SIG-M5 (cell line): ENCODE results near the gene APP.

Experiments
- DNase-seq: peaks from one replicate; lab custom pipeline; 2025; lab: John Stamatoyannopoulos, UW

Gene APP

GRCh38 chr21:25863747-25864146 lies 306.8 kb downstream of the APP start:
- no peak for DNase-seq

DNA sequence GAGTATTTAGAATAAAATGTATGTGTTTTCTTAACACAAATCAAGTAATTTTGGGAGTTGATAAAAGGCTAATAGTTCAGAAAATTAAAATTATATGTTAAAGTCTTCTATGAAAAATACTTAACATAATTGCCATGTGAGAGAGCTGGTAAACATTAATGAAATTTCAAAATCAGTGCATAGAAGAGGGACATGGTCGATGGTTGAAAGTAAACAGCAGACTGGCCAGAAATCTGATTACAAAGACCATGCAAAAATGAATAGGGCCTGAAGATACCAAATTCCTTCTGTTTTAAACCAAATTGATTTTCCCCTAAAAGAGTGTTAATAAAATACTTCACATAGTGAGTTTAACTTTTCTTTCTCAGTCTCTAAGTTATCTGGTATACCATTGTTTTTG lies 307.5 kb downstream of the APP start:
- no peak for DNase-seq

- no peak for DNase-seq
Measured at GRCh38 chr21:25862596-25862995, 308.0 kb downstream of the APP start.

- DNase-seq: no peak
Measured at GRCh38 chr21:25862112-25862511, 308.5 kb downstream of the APP start.

DNA sequence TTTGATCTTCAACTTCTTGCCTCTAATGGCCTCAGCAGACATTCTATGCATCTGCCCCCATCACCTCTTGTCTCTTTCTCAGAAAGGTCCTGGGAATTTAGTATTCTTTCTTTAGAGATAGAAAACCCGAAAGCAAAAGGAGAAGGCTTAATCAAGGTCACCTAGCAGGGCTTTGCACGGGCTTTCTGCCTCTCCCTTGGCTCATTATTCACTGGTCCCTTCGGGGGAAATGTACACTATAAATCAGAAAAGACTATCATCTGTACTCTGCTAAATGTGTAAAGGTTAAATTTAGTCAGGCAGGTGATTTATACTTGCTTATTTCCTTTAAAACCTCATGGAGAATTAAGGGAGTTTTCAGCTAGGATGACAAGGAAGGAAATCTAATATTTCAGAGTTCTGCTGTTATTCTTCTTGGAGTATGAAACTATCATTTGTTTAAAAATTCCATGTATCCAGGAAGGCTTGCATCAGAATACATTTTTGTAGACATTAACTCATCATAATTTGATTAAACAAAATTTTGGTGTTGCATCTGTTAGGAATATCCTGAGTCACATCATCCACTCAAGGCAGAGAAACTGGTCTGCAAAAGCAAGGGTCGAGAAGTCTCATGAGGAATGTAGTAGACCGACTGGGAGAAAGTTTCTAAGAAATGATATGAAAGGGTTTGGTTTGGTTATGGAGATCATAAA lies 311.2 kb downstream of the APP start:
- DNase-seq: no peak

GRCh38 chr21:25858325-25858724 lies 312.2 kb downstream of the APP start:
- DNase-seq: no peak

DNA sequence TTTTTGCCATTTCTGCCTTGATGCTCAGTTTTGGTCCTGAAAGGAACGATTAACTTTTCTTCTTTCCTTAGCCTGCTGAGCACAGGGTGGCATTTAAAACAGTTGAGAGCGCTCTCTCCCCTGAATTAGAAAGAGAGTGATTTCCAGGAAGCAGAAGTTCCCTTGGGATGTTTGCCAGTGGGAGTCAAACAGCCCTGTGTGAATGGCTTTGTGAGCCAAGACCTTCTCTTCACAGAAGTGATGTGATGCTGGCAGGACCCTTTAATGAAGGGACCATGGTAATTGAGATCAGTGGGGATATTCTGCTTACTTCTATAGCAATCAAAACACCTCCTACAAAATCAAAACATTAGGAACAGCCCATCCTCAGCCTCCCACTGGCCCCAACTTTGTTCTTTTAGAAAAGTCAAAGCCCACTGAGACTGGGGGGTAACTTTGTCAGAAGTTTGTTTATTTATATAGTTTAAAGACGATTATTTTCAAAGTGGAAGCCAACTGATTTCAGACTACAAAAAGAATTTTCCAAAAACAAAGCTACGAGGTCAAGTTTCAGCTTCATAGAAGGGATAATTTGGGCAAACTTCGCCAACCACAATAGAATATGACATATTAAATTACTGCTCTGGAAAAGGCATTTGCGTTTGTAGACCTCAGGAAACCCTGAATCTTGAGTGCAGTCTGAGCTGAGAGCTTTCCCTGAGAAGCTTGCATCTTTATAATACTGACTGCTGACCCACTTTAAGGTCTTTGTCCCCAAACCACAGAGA lies 313.1 kb downstream of the APP start:
- DNase-seq: no peak

GRCh38 chr21:25855576-25855975 lies 315.0 kb downstream of the APP start:
- no peak for DNase-seq

GRCh38 chr21:25850126-25850842 lies 320.3 kb downstream of the APP start:
- no peak for DNase-seq

- no peak for DNase-seq
Measured at GRCh38 chr21:25848309-25848708, 322.3 kb downstream of the APP start.

DNA sequence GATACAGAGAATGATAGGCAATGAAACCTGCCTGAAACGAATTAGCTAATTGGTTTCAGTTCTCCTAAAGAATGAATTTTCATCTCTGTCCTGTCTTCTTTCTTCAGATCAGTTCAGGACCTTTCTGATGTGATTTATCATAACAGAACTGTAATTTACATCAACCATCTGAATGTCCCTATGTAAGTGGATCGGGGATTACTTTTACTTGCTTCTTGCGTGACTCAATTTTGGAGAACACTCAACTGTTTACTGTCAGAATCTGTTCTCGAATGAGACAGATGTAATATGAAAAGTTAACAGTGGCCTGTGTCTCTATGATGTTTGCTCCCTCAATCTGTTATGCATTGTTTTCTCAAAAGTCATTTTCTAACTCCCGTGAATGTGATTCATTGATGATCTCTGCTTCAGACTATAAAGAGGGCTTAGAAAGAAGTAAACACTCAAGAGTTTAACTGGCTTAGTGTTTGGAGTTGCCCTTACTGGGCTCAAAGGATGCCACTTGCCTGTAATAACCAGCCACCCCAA lies 324.8 kb downstream of the APP start:
- DNase-seq: no peak

GRCh38 chr21:25842925-25843324 lies 327.6 kb downstream of the APP start:
- no peak for DNase-seq

- no peak for DNase-seq
Measured at GRCh38 chr21:25838809-25839208, 331.8 kb downstream of the APP start.

GRCh38 chr21:25837533-25838265 lies 332.9 kb downstream of the APP start:
- DNase-seq: no peak

GRCh38 chr21:25836396-25836795 lies 334.2 kb downstream of the APP start:
- DNase-seq: no peak

DNA sequence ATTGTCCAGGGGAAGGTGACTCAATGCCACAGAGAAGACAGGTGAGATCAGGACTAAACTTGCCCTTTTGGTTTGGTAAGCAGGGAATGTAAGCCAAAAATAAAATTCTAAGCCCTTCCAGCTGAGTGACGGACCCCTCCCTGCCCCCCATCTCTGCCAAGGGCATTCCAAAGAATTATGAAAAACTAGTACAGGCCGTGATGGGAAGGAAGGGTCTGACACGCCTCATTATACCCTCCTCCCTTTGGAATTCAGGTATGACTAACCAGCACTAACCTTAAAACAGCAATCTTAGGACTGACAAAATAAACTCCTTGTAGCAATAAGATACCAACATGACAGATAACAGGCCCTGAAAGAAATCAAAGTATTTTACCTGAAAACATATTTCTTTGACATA lies 336.2 kb downstream of the APP start:
- no peak for DNase-seq

- no peak for DNase-seq
Measured at GRCh38 chr21:25831300-25831960, 339.1 kb downstream of the APP start.
